Stimulated activated CD8-positive, alpha-beta memory T cell treated with anti-CD3 and anti-CD28 coated beads, Interleukin-7, amount 100 ng/mL, for 4 hours (primary cell): Measurements from ENCODE around the gene MRRF.
"Not testable (repeated sequence)": the region's sequence is repeated elsewhere in the genome, so short reads cannot be mapped to it uniquely, and the experiment has no call there.

ENCODE experiments used
- DNase-seq, 2 donors: peaks; one replicate each; pipeline ENCODE4 v3.0.0-alpha.2; 2020; ENCODE audit warnings: low read depth in 2 of 2

MRRF gene

GRCh38 chr9:122276096-122276495, 11.4 kb downstream of the MRRF start:
- DNase-seq, result no peak

- no peak for DNase-seq
Observed at GRCh38 chr9:122277285-122277897, 12.7 kb downstream of the MRRF start.

- DNase-seq, result no peak
Observed at GRCh38 chr9:122281368-122281767, 16.7 kb downstream of the MRRF start.

- DNase-seq, result no peak
Observed at GRCh38 chr9:122286764-122287163, 22.1 kb downstream of the MRRF start.

GRCh38 chr9:122287214-122287720, 22.6 kb downstream of the MRRF start:
- no peak for DNase-seq

- DNase-seq, result no peak
Observed at GRCh38 chr9:122291458-122291857, 26.8 kb downstream of the MRRF start.

GRCh38 chr9:122294531-122294930, 29.8 kb downstream of the MRRF start:
- no peak for DNase-seq

- no peak for DNase-seq
Observed at GRCh38 chr9:122297512-122297911, 32.8 kb downstream of the MRRF start.

- no peak for DNase-seq
Observed at GRCh38 chr9:122302237-122303093, 37.8 kb downstream of the MRRF start.

GRCh38 chr9:122307061-122307460, 42.4 kb downstream of the MRRF start:
- DNase-seq, result no peak

- no peak for DNase-seq
Observed at GRCh38 chr9:122307925-122308324, 43.2 kb downstream of the MRRF start.

- DNase-seq, result no peak
Observed at GRCh38 chr9:122309861-122310260, 45.2 kb downstream of the MRRF start.

GRCh38 chr9:122314165-122314564, 49.5 kb downstream of the MRRF start:
- DNase-seq, result no peak

- DNase-seq, result no peak
Observed at GRCh38 chr9:122315534-122315933, 50.9 kb downstream of the MRRF start.

- no peak for DNase-seq
Observed at GRCh38 chr9:122318284-122318683, 53.6 kb downstream of the MRRF start.

GRCh38 chr9:122320413-122320881, 55.8 kb downstream of the MRRF start:
- DNase-seq, result no peak

- DNase-seq, result no peak
Observed at GRCh38 chr9:122322553-122322952, 57.9 kb downstream of the MRRF start.

GRCh38 chr9:122324665-122325064, 60.0 kb downstream of the MRRF start:
- DNase-seq, result not testable (repeated sequence)

- no peak for DNase-seq
Observed at GRCh38 chr9:122325124-122325523, 60.4 kb downstream of the MRRF start.

- no peak for DNase-seq
Observed at GRCh38 chr9:122327175-122327574, 62.5 kb downstream of the MRRF start.

GRCh38 chr9:122329597-122329996, 64.9 kb downstream of the MRRF start:
- no peak for DNase-seq

- not testable (repeated sequence) for DNase-seq
Observed at GRCh38 chr9:122330466-122330865, 65.8 kb downstream of the MRRF start.

- no peak for DNase-seq
Observed at GRCh38 chr9:122331523-122331927, 66.8 kb downstream of the MRRF start.
